ENCODE results near the gene SMU1. TPM values are rescaled to one million over a fixed set of nuclear protein-coding genes. Genes with fewer than 3 reads are reported as not detected.

Gene SMU1
- total RNA-seq, 1 donor: 31.1 TPM

- no peak for TF ChIP-seq CTCF (IDR thresholded peaks at IDR 0.05; ENCODE audit: extremely low read depth, low read depth, low read length)
- peak; percentile 67 for DNase-seq (ENCODE audit: insufficient read length, low spot score, missing footprints)
- Histone ChIP-seq H3K4me1 (ENCODE audit: insufficient read depth, low read length) (peaks cover 45% of the 10 kb centered on the region), H3K27me3 (ENCODE audit: insufficient read depth, low read length) (no peaks in the 10 kb centered on the region), H3K4me3 (ENCODE audit: insufficient read depth, low read length) (peak overlapping the region; percentile 88), H3K27ac (ENCODE audit: low read depth, low read length) (peak overlapping the region; percentile 96), H3K9me3 (ENCODE audit: low read depth, low read length) (no peaks in the 10 kb centered on the region), H4K20me1 (ENCODE audit: insufficient read depth, low read length) (peaks cover 28% of the 10 kb centered on the region), H2AFZ (ENCODE audit: low read length) (peak overlapping the region; percentile 88), H3K79me2 (ENCODE audit: insufficient read depth, low read length) (peaks cover 95% of the 10 kb centered on the region), H3K36me3 (ENCODE audit: insufficient read depth, low read length) (peaks cover 27% of the 10 kb centered on the region), H3K4me2 (ENCODE audit: insufficient read depth, low read length) (peak overlapping the region; percentile 100)
Observed at GRCh38 chr9:33024126-33024965, 52.1 kb downstream of the SMU1 start.

GRCh38 chr9:33023661-33024060, 52.8 kb downstream of the SMU1 start:
- Histone ChIP-seq H3K9me3 (ENCODE audit: low read depth, low read length) (no peaks in the 10 kb centered on the region), H3K27me3 (ENCODE audit: insufficient read depth, low read length) (no peaks in the 10 kb centered on the region)

GRCh38 chr9:33022755-33023154, 53.7 kb downstream of the SMU1 start:
- Histone ChIP-seq H3K4me2 (ENCODE audit: insufficient read depth, low read length) (peak overlapping the region; percentile 100), H3K79me2 (ENCODE audit: insufficient read depth, low read length) (peaks cover 83% of the 10 kb centered on the region), H2AFZ (ENCODE audit: low read length) (no peak overlapping the region), H4K20me1 (ENCODE audit: insufficient read depth, low read length) (peaks cover 13% of the 10 kb centered on the region), H3K36me3 (ENCODE audit: insufficient read depth, low read length) (peaks cover 14% of the 10 kb centered on the region), H3K4me1 (ENCODE audit: insufficient read depth, low read length) (peaks cover 29% of the 10 kb centered on the region), H3K9me3 (ENCODE audit: low read depth, low read length) (no peaks in the 10 kb centered on the region), H3K4me3 (ENCODE audit: insufficient read depth, low read length) (peak overlapping the region; percentile 36), H3K27ac (ENCODE audit: low read depth, low read length) (peak overlapping the region; percentile 48), H3K27me3 (ENCODE audit: insufficient read depth, low read length) (no peaks in the 10 kb centered on the region)
- no peak for TF ChIP-seq CTCF (IDR thresholded peaks at IDR 0.05; ENCODE audit: extremely low read depth, low read depth, low read length)
- DNase-seq (ENCODE audit: insufficient read length, low spot score, missing footprints): no peak

More at GRCh38 chr9:33023661-33024060, 52.8 kb downstream of the SMU1 start:
- Histone ChIP-seq H3K4me2 (ENCODE audit: insufficient read depth, low read length) (peak overlapping the region; percentile 100), H3K79me2 (ENCODE audit: insufficient read depth, low read length) (peaks cover 92% of the 10 kb centered on the region), H3K36me3 (ENCODE audit: insufficient read depth, low read length) (peaks cover 23% of the 10 kb centered on the region), H2AFZ (ENCODE audit: low read length) (peak overlapping the region; percentile 88), H3K4me3 (ENCODE audit: insufficient read depth, low read length) (peak overlapping the region; percentile 88), H3K27ac (ENCODE audit: low read depth, low read length) (peak overlapping the region; percentile 96), H3K4me1 (ENCODE audit: insufficient read depth, low read length) (peaks cover 38% of the 10 kb centered on the region), H4K20me1 (ENCODE audit: insufficient read depth, low read length) (peaks cover 21% of the 10 kb centered on the region)
- no peak for DNase-seq (ENCODE audit: insufficient read length, low spot score, missing footprints)
- TF ChIP-seq CTCF (IDR thresholded peaks at IDR 0.05; ENCODE audit: extremely low read depth, low read depth, low read length): no peak

- no peaks in the 10 kb centered on the region for H3K27me3 ChIP-seq (ENCODE audit: insufficient read depth, low read length)
- peak overlapping the region; percentile 48 for H3K27ac ChIP-seq (ENCODE audit: low read depth, low read length)
- no peak for TF ChIP-seq CTCF (IDR thresholded peaks at IDR 0.05; ENCODE audit: extremely low read depth, low read depth, low read length)
- DNase-seq (ENCODE audit: insufficient read length, low spot score, missing footprints): no peak
- H3K36me3 ChIP-seq (ENCODE audit: insufficient read depth, low read length): peaks cover 10% of the 10 kb centered on the region
- H3K9me3 ChIP-seq (ENCODE audit: low read depth, low read length): no peaks in the 10 kb centered on the region
- no peak overlapping the region for H2AFZ ChIP-seq (ENCODE audit: low read length)
- H3K4me1 ChIP-seq (ENCODE audit: insufficient read depth, low read length): peaks cover 28% of the 10 kb centered on the region
- peaks cover 13% of the 10 kb centered on the region for H4K20me1 ChIP-seq (ENCODE audit: insufficient read depth, low read length)
- H3K79me2 ChIP-seq (ENCODE audit: insufficient read depth, low read length): peaks cover 78% of the 10 kb centered on the region
- peak overlapping the region; percentile 36 for H3K4me3 ChIP-seq (ENCODE audit: insufficient read depth, low read length)
- peak overlapping the region; percentile 100 for H3K4me2 ChIP-seq (ENCODE audit: insufficient read depth, low read length)
Observed at GRCh38 chr9:33022303-33022702, 54.2 kb downstream of the SMU1 start.
